ENCODE measurements around the gene UGT2A2. TPM values are rescaled to one million over a fixed set of nuclear protein-coding genes. Genes with fewer than 3 reads are reported as not detected.

UGT2A2 gene
- not detected in 2 replicates for total RNA-seq

DNA sequence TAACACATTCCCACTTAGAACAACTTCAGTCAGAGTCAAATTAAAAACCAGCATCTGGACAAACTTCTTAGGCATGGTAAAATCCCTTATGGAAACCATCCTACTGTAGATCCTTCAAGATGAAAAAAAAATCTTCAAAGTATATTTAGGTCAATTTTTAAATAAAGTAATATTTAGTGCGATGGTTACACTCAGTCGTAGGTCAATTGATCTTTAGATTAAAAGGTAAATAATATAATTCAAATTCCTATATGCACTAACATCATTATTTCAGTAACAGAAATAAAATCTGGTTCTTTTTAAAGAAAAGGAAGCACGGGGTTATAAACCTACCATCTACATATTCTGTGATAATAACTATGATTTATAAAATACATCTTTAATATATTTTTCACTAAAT is at the start of gene UGT2A2:
TSS of gene UGT2A2 (minus strand) at position 101 of the 400 bp plus-strand sequence. CDS start at position 99, 2 bp downstream.

DNA sequence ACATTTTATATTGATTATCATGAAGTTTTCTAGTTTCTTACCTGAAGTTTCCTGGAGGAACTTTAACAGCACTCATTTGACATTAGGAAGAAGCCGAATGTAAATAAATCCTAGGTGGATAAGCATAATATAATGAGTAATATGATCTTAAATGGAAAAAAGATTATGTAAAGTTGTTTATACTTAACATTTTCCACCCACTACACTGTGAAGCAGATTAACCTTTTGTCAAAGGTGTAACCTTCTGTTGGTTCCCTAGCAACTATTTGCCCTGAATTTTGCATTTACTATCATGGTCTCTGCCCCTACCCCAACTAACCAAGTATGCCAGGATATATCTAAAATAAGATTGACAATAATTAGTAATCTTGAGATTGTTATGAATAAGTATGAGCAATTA is 13.7 kb upstream of the UGT2A2 start, which contains the start of gene UGT2A1:
TSS of gene UGT2A1 (minus strand) at position 101 of the 400 bp plus-strand sequence. CDS start 5,603 bp downstream, outside the sequence.

Small RNAs within 50 kb of the gene (small RNA-seq; reads per million reads assigned to genes)
- not detected for gene UGT2A2 (ENCODE audit: low replicate concordance)

Other genes with a start within 250 kb of the UGT2A2 start
- gene UGT2B4, start 143.7 kb downstream of the UGT2A2 start, total RNA-seq: 0.14 TPM in 1 of 2 replicates, not detected in the other
- not detected in 2 replicates for gene UGT2A1, start 13.6 kb upstream of the UGT2A2 start, total RNA-seq
- gene SULT1B1, start 121.0 kb upstream of the UGT2A2 start, total RNA-seq: not detected in 2 replicates
- not detected in 2 replicates for gene SULT1E1, start 220.5 kb upstream of the UGT2A2 start, total RNA-seq